ENCODE data around the gene PIK3IP1. TPM values are rescaled to one million over a fixed set of nuclear protein-coding genes. Genes with fewer than 3 reads are reported as not detected.

PIK3IP1 gene
- total and polyA plus RNA-seq, 4 donors = 11.5 to 47.1 (median 29.7) TPM

- Histone ChIP-seq H3K9me3 (ENCODE audit: control insufficient read depth in 4 of 4, insufficient read depth in 3 of 4, low read length in 3 of 4) (no peaks in the 10 kb centered on the region), H3K4me3 (no peak overlapping the region), H3K9ac (ENCODE audit: insufficient read depth in 1 of 2, low read length in 2 of 2) (no peak overlapping the region), H3K4me1 (ENCODE audit: control insufficient read depth in 5 of 5, insufficient read depth in 5 of 5, low read length in 5 of 5) (peaks cover 0 to under 1% (median 0%) of the 10 kb centered on the region in 5 donors), H3K27ac (ENCODE audit: low read depth in 1 of 2, low read length in 1 of 2) (peak overlapping the region in 1 of 2 donors; percentile 46), H3K27me3 (ENCODE audit: control insufficient read depth in 3 of 3, insufficient read depth in 3 of 3, low read length in 2 of 3) (no peaks in the 10 kb centered on the region), H3K36me3 (ENCODE audit: control insufficient read depth in 4 of 4, insufficient read depth in 4 of 4, low read length in 4 of 4) (peaks cover 5 to 56% (median 20%) of the 10 kb centered on the region in 4 donors)
- no peak for DNase-seq
- ATAC-seq (ENCODE audit: insufficient read depth, low FRiP score) = no peak
- TF ChIP-seq, protein P1, sequence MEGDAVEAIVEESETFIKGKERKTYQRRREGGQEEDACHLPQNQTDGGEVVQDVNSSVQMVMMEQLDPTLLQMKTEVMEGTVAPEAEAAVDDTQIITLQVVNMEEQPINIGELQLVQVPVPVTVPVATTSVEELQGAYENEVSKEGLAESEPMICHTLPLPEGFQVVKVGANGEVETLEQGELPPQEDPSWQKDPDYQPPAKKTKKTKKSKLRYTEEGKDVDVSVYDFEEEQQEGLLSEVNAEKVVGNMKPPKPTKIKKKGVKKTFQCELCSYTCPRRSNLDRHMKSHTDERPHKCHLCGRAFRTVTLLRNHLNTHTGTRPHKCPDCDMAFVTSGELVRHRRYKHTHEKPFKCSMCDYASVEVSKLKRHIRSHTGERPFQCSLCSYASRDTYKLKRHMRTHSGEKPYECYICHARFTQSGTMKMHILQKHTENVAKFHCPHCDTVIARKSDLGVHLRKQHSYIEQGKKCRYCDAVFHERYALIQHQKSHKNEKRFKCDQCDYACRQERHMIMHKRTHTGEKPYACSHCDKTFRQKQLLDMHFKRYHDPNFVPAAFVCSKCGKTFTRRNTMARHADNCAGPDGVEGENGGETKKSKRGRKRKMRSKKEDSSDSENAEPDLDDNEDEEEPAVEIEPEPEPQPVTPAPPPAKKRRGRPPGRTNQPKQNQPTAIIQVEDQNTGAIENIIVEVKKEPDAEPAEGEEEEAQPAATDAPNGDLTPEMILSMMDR (IDR thresholded peaks at IDR 0.05; ENCODE audit: control extremely low read depth, extremely low read depth) = no peak
Observed at GRCh38 chr22:31279327-31279669, 13.0 kb downstream of the PIK3IP1 start.

DNA sequence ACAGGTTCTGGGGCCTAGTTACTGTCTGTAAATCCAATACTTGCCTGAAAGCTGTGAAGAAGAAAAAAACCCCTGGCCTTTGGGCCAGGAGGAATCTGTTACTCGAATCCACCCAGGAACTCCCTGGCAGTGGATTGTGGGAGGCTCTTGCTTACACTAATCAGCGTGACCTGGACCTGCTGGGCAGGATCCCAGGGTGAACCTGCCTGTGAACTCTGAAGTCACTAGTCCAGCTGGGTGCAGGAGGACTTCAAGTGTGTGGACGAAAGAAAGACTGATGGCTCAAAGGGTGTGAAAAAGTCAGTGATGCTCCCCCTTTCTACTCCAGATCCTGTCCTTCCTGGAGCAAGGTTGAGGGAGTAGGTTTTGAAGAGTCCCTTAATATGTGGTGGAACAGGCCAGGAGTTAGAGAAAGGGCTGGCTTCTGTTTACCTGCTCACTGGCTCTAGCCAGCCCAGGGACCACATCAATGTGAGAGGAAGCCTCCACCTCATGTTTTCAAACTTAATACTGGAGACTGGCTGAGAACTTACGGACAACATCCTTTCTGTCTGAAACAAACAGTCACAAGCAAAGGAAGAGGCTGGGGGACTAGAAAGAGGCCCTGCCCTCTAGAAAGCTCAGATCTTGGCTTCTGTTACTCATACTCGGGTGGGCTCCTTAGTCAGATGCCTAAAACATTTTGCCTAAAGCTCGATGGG lies 13.5 kb downstream of the PIK3IP1 start:
- H3K9me3 ChIP-seq (ENCODE audit: control insufficient read depth in 4 of 4, insufficient read depth in 3 of 4, low read length in 3 of 4) = no peaks in the 10 kb centered on the region
- no peak overlapping the region for H3K4me3 ChIP-seq
- H3K36me3 ChIP-seq (ENCODE audit: control insufficient read depth in 4 of 4, insufficient read depth in 4 of 4, low read length in 4 of 4) = peaks cover 5 to 52% (median 19%) of the 10 kb centered on the region in 4 donors
- H3K27ac ChIP-seq (ENCODE audit: low read depth in 1 of 2, low read length in 1 of 2) = peak overlapping the region in 1 of 2 donors; percentile 46
- DNase-seq (no peak), ATAC-seq (ENCODE audit: insufficient read depth, low FRiP score) (no peak)
- H3K4me1 ChIP-seq (ENCODE audit: control insufficient read depth in 5 of 5, insufficient read depth in 5 of 5, low read length in 5 of 5) = no peaks in the 10 kb centered on the region
- H3K27me3 ChIP-seq (ENCODE audit: control insufficient read depth in 3 of 3, insufficient read depth in 3 of 3, low read length in 2 of 3) = no peaks in the 10 kb centered on the region
- WGBS, 2 donors = 69 to 79% methylated on average over 6 of the region's 6 CpGs
- H3K9ac ChIP-seq (ENCODE audit: insufficient read depth in 1 of 2, low read length in 2 of 2) = no peak overlapping the region
- TF ChIP-seq, protein P1 (IDR thresholded peaks at IDR 0.05; ENCODE audit: control extremely low read depth, extremely low read depth) = no peak

DNA sequence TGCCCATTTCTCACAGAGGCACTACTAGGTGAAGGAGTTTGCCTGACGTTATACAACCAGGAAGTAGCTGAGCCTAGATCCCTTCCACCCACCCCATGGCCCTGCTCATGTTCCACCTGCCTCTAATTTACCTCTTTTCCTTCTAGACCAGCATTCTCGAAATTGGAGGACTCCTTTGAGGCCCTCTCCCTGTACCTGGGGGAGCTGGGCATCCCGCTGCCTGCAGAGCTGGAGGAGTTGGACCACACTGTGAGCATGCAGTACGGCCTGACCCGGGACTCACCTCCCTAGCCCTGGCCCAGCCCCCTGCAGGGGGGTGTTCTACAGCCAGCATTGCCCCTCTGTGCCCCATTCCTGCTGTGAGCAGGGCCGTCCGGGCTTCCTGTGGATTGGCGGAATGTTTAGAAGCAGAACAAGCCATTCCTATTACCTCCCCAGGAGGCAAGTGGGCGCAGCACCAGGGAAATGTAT lies 14.1 kb downstream of the PIK3IP1 start:
- Histone ChIP-seq H3K9me3 (ENCODE audit: control insufficient read depth in 4 of 4, insufficient read depth in 3 of 4, low read length in 3 of 4) (no peaks in the 10 kb centered on the region), H3K36me3 (ENCODE audit: control insufficient read depth in 4 of 4, insufficient read depth in 4 of 4, low read length in 4 of 4) (peaks cover 5 to 54% (median 23%) of the 10 kb centered on the region in 4 donors), H3K9ac (ENCODE audit: insufficient read depth in 1 of 2, low read length in 2 of 2) (no peak overlapping the region), H3K27ac (ENCODE audit: low read depth in 1 of 2, low read length in 1 of 2) (peak overlapping the region in 1 of 2 donors; percentile 49), H3K27me3 (ENCODE audit: control insufficient read depth in 3 of 3, insufficient read depth in 3 of 3, low read length in 2 of 3) (no peaks in the 10 kb centered on the region), H3K4me1 (ENCODE audit: control insufficient read depth in 5 of 5, insufficient read depth in 5 of 5, low read length in 5 of 5) (no peaks in the 10 kb centered on the region), H3K4me3 (no peak overlapping the region)
- DNase-seq = no peak
- ATAC-seq (ENCODE audit: insufficient read depth, low FRiP score) = no peak
- 81 to 90% methylated on average over 9 of the region's 9 CpGs for WGBS, 2 donors
- TF ChIP-seq, protein P1 (IDR thresholded peaks at IDR 0.05; ENCODE audit: control extremely low read depth, extremely low read depth) = no peak
